Activated CD4-positive, alpha-beta T cell treated with anti-CD3 and anti-CD28 coated beads, Interleukin-2, amount 50 U/mL, for 4 hours (primary cell): ENCODE measurements around the gene SPC25.

Experiments used
- DNase-seq, 2 experiments: peaks; one replicate each; pipeline ENCODE4 v3.0.0-alpha.2; 2020

Gene SPC25

GRCh38 chr2:168835969-168836368, 54.3 kb downstream of the SPC25 start:
- no peak for DNase-seq

GRCh38 chr2:168831662-168832061, 58.6 kb downstream of the SPC25 start:
- no peak for DNase-seq

GRCh38 chr2:168830958-168831357, 59.3 kb downstream of the SPC25 start:
- DNase-seq, result no peak

GRCh38 chr2:168825126-168825525, 65.1 kb downstream of the SPC25 start:
- no peak for DNase-seq

- DNase-seq, result no peak
Measured at GRCh38 chr2:168821992-168822391, 68.2 kb downstream of the SPC25 start.

- DNase-seq, result no peak
Measured at GRCh38 chr2:168821577-168821976, 68.7 kb downstream of the SPC25 start.
